Globus pallidus (tissue), 1 donor: ENCODE results near the gene POLE.

Experiments used
- DNase-seq: peaks from one replicate; pipeline ENCODE4 v3.0.0-alpha.2; 2015; ENCODE audit warnings: low spot score

POLE gene

GRCh38 chr12:132629330-132629729 lies 57.8 kb downstream of the POLE start:
- DNase-seq: no peak

- DNase-seq: no peak
These were observed 61.3 kb downstream of the POLE start for GRCh38 chr12:132625731-132626430.

GRCh38 chr12:132624910-132625630 lies 62.1 kb downstream of the POLE start:
- no peak for DNase-seq

- DNase-seq: no peak
These were observed 62.8 kb downstream of the POLE start for GRCh38 chr12:132624186-132624855.

GRCh38 chr12:132623072-132623869 lies 63.9 kb downstream of the POLE start:
- DNase-seq: no peak

- no peak for DNase-seq
These were observed 64.6 kb downstream of the POLE start for GRCh38 chr12:132622437-132623071.

- DNase-seq: no peak
These were observed 65.3 kb downstream of the POLE start for GRCh38 chr12:132621657-132622435.

GRCh38 chr12:132620899-132621656 lies 66.1 kb downstream of the POLE start:
- no peak for DNase-seq

- no peak for DNase-seq
These were observed 66.8 kb downstream of the POLE start for GRCh38 chr12:132620113-132620898.

GRCh38 chr12:132619386-132620112 lies 67.6 kb downstream of the POLE start:
- DNase-seq: no peak

- DNase-seq: no peak
These were observed 68.1 kb downstream of the POLE start for GRCh38 chr12:132619071-132619385.

GRCh38 chr12:132618683-132619043 lies 68.5 kb downstream of the POLE start, which contains the start of gene P2RX2:
P2RX2 (plus strand) TSS chr12:132618776; CDS start chr12:132618817, 41 bp downstream.
- DNase-seq: no peak

- no peak for DNase-seq
These were observed 69.1 kb downstream of the POLE start for GRCh38 chr12:132617822-132618682.

GRCh38 chr12:132617135-132617701 lies 69.9 kb downstream of the POLE start:
- no peak for DNase-seq

- no peak for DNase-seq
These were observed 71.5 kb downstream of the POLE start for GRCh38 chr12:132615579-132616038.

GRCh38 chr12:132614861-132615578 lies 72.1 kb downstream of the POLE start:
- peak; percentile 77 for DNase-seq

- DNase-seq: no peak
These were observed 73.1 kb downstream of the POLE start for GRCh38 chr12:132614029-132614428.
